ENCODE results near the gene TXNIP.

The TXNIP gene

DNA sequence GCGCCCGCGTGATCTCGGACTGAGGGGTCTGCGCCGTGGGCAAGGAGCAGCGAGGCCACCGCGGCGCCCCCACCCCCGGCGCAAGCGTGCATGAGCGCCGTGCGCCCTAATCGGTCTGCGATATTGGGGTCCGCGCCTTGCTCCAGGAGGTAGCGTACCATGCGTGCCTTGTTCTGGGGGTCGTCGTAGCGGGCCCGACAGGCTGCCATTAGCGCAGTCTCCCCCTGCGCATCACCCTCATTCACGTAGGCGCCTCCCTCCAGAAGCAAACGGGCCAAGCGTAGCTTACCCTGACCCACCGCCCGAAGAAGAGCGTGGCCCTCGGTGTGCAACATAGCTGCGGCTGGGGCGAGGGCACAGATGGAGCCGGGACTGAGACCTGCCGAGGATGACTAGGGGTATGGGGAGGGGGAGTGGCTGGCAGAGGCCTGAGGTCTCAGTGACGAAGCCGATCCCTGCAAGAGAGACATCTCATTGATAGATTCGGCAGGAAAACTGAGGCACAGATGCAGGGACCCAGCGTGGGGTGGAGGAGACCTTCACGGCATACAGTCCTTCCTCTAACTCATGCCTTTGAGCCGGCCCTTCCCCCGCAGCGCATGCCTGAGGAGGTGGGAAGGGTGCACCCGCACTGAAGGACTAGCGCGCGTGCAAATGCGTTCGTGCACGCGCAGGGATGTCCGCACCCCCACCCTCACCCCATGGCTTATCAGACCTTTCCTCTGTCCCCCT, 34.8 kb downstream of the TXNIP start:
- peak; percentile 16 for DNase-seq (ENCODE audit: low read depth)
- H3K4me3 ChIP-seq (ENCODE audit: low read length): peak overlapping the region; percentile 52
- TF ChIP-seq, protein P1, sequence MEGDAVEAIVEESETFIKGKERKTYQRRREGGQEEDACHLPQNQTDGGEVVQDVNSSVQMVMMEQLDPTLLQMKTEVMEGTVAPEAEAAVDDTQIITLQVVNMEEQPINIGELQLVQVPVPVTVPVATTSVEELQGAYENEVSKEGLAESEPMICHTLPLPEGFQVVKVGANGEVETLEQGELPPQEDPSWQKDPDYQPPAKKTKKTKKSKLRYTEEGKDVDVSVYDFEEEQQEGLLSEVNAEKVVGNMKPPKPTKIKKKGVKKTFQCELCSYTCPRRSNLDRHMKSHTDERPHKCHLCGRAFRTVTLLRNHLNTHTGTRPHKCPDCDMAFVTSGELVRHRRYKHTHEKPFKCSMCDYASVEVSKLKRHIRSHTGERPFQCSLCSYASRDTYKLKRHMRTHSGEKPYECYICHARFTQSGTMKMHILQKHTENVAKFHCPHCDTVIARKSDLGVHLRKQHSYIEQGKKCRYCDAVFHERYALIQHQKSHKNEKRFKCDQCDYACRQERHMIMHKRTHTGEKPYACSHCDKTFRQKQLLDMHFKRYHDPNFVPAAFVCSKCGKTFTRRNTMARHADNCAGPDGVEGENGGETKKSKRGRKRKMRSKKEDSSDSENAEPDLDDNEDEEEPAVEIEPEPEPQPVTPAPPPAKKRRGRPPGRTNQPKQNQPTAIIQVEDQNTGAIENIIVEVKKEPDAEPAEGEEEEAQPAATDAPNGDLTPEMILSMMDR (IDR thresholded peaks at IDR 0.05; ENCODE audit: insufficient read depth, low read depth, low read length, missing control alignments): no peak

DNA sequence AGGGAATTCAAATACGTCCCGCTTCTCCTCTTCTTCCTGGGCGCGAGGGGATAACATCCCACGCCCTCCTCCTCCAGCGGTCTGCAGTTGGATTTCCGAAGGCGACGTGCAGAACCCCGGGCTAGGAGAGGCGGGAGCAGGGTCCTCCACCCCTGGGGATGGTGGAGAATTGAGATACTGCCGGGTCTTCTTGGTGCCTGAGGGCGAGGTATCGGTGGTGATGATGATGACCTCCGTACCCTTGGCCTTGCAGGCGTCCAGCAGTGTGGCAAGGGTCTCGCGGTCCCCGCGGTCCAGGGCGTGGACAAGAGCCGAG, 35.3 kb downstream of the TXNIP start:
- H3K4me3 ChIP-seq (ENCODE audit: low read length): peak overlapping the region; percentile 52
- TF ChIP-seq, protein P1 (IDR thresholded peaks at IDR 0.05; ENCODE audit: insufficient read depth, low read depth, low read length, missing control alignments): no peak
- DNase-seq (ENCODE audit: low read depth): no peak

DNA sequence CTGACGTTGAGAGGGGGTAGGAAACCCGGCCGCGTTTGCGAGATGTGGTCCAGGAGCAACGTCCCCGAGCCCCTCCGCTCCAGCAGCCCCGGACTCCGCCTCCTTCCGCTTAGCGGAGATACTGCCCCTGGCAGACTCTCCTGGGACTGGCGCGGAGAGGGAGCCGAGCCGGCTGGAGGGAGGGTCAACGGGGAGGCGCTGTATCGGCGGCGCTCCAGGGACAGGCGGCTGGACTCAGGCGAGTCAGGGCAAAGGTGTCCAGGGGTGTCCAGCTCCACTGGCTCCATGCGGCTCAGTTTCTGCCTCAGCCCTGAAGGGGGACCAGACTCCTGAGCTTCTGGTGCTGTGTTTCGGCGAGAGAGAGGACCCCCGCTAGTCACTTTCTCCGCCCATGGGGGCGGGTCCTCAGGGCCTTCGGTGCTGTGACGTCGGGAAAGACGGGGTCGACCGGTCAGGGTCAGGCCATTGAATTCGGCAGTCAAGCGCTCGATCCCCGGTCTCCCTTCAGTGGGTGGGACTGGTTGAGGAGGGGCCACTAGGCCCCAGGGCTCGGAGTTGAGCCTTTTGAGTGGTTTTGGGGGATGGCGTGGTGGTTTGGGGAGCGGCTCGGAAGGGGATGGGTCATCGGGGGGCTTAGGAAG, 35.8 kb downstream of the TXNIP start:
- TF ChIP-seq, protein P1 (IDR thresholded peaks at IDR 0.05; ENCODE audit: insufficient read depth, low read depth, low read length, missing control alignments): no peak
- peak; percentile 46 for DNase-seq (ENCODE audit: low read depth)
- peak overlapping the region; percentile 52 for H3K4me3 ChIP-seq (ENCODE audit: low read length)

DNA sequence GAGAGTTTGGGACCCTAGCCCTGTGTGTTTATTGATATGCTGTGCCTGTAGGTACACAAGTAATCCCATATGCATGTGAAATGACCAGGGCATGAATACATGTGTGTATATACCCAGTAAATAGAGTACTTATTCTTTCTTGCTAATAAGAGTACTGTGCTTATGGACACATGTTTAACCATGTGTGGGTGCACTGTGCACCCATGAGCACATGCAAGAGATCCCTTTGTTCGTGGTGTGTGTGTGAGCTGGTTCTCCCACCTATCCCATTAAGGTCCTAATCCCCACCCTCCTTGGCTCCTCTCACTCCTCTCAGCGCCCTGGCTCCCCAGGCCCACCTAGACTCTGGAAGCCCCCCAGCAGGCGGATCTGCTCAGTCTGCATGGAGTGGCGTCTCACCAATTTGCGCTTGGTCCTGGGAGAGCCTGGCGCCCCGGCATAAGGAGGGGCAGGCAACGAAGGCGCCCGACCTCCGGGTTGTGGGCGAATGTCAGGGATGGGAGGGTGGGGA, 36.4 kb downstream of the TXNIP start:
- no peak for DNase-seq (ENCODE audit: low read depth)
- TF ChIP-seq, protein P1 (IDR thresholded peaks at IDR 0.05; ENCODE audit: insufficient read depth, low read depth, low read length, missing control alignments): no peak
- H3K4me3 ChIP-seq (ENCODE audit: low read length): peak overlapping the region; percentile 52

DNA sequence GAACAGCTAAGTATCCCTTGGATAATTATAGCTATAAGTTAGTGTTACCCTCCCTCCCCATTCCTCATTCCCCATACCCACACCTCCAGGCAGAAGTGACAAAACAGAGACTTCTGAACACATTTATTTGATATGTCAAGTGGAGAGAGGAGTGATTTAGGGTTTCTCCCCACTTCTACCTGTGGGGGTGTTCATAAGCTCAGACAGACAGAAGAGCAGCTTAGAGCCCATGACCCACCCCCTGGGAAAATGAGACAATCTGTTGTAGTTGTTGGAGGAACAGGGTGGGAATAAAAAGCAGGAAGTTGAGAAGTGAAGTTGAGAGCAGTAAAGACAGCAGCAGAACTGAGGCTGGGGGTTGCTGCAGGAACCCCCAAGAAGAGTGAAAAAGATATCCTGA, 37.0 kb downstream of the TXNIP start:
- TF ChIP-seq, protein P1 (IDR thresholded peaks at IDR 0.05; ENCODE audit: insufficient read depth, low read depth, low read length, missing control alignments): no peak
- no peak for DNase-seq (ENCODE audit: low read depth)
- H3K4me3 ChIP-seq (ENCODE audit: low read length): no peak overlapping the region

DNA sequence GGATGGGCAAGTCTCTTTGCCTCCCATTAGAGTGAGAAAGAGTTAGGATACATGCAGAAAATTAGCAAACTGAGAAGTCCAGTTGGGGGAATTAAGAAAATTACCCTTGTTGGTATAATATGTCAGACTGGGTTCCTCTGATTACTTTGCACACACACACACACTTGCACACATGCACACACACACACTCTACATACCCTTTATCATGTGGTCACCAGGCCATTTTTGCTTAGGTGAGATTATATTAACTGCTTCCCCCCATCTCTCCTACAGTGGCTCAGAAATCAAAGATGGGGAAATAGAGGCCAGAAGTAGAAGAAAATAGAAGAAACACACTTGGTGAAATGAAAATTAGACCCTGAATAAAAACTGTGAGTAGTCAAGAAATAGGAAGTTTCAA, 37.6 kb downstream of the TXNIP start:
- TF ChIP-seq, protein P1 (IDR thresholded peaks at IDR 0.05; ENCODE audit: insufficient read depth, low read depth, low read length, missing control alignments): no peak
- no peak overlapping the region for H3K4me3 ChIP-seq (ENCODE audit: low read length)
- no peak for DNase-seq (ENCODE audit: low read depth)
